ENCODE results near the gene TSEN2.

The TSEN2 gene

DNA sequence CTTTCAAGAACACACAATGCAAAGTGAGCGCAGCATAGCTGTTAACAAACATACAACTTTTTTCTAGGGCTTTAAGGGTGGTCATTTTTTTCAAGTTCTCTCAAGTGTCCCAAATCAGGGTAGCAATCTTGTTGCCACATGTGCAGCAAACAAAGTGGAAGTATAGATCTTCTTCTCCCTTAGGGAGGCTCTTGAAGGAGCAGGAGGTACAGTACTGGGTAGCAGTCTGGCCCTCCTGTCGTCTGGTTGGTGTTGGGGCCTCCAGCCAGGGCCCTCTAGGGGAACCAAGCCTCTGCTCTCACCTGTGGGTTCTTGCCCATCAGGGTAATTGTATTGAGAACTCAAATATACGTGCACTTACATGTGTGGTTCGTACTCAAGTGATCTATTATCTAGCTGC lies 98.5 kb downstream of the TSEN2 start:
- in situ Hi-C loops (cut with MboI; ENCODE audit: low sequenced_read_pairs): no loop called here

All from HL-60/S4 treated with retinoic acid at 250 ng/mL for 4 days and 3 days (cell line).